Measurements from ENCODE around the gene AMOTL2. TPM values are rescaled to one million over a fixed set of nuclear protein-coding genes. Genes with fewer than 3 reads are reported as not detected.

Gene AMOTL2
- polyA plus RNA-seq, 1 of the 3 experiments (the other 2 are of a cell fraction): 185 TPM

DNA sequence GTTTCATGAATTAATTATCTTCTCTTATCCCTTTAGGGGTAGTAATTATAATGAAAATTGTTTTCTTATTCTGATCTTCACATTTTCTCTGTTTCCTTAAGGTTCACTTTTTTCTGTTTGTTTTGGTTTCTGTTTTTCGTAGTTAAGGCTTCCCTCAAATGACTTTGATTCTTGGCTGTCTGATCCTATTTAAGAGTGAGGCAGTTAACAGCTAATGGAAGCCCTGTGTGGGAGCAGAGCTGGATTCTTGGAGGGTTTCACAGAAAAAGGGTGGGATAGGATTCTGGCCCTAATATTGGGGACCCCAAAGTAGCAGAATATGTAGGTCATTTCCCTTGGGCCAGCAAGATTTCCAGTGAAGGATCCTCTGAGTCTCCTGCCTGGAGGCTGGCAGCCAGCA, 6.8 kb upstream of the AMOTL2 start:
- Histone ChIP-seq H3K9ac (no peak overlapping the region), H3K4me3 (ENCODE audit: low read depth in 2 of 2, low read length in 1 of 2) (no peak overlapping the region), H3K27me3 (ENCODE audit: insufficient read depth) (no peaks in the 10 kb centered on the region), H3K4me1 (ENCODE audit: control insufficient read depth in 1 of 2, insufficient read depth in 2 of 2, low read depth in 1 of 2, low read length in 1 of 2) (no peaks in the 10 kb centered on the region), H3K36me3 (replicated peaks in 1 of 2; ENCODE audit: control insufficient read depth in 1 of 2, insufficient read depth in 2 of 2, low read length in 1 of 2) (no peaks in the 10 kb centered on the region), H2AFZ (ENCODE audit: low read depth) (no peak overlapping the region), H4K20me1 (ENCODE audit: insufficient read depth) (no peaks in the 10 kb centered on the region), H3K9me3 (no peaks in the 10 kb centered on the region), H3K9me2 (no peaks in the 10 kb centered on the region), H3K79me2 (ENCODE audit: insufficient read depth) (no peaks in the 10 kb centered on the region), H3K27ac (ENCODE audit: low read depth in 2 of 2, low read length in 1 of 2) (no peak overlapping the region), H3K4me2 (no peak overlapping the region), H3F3A (replicated peaks; ENCODE audit: insufficient read depth) (no peaks in the 10 kb centered on the region)
- ChIA-PET POLR2A (no interaction called here), CTCF (interaction anchor here (1.0 kb wide), 1 partner anchor 93 kb away, joined by 3 read pairs; no protein-coding TSS in a partner anchor)
- WGBS (ENCODE audit: low lambda C conversion rate): 68% methylated on average over 1 of the region's 1 CpG
- TF ChIP-seq MXI1 (IDR thresholded peaks at IDR 0.05; ENCODE audit: low read depth, low read length) (no peak), NFIC (IDR thresholded peaks at IDR 0.05; ENCODE audit: borderline replicate concordance) (no peak), EP300 (IDR thresholded peaks at IDR 0.05; ENCODE audit: borderline replicate concordance in 1 of 2, low read depth in 1 of 2, low read length in 1 of 2) (no peak), TCF12 (IDR thresholded peaks at IDR 0.05) (no peak), FOXM1 (IDR thresholded peaks at IDR 0.05; ENCODE audit: low read depth) (no peak), RAD21 (IDR thresholded peaks at IDR 0.05; ENCODE audit: low read length) (no peak), NRF1 (IDR thresholded peaks at IDR 0.05; ENCODE audit: low read depth, low read length) (no peak), JUND (IDR thresholded peaks at IDR 0.05) (no peak), ZBTB33 (IDR thresholded peaks at IDR 0.05; ENCODE audit: borderline replicate concordance, low read depth) (no peak), IRF3 (IDR thresholded peaks at IDR 0.05; ENCODE audit: low read depth, low read length) (no peak), REST (IDR thresholded peaks at IDR 0.05; ENCODE audit: low read depth, low read length) (no peak), YY1 (IDR thresholded peaks at IDR 0.05; ENCODE audit: low read depth) (no peak), MAX (IDR thresholded peaks at IDR 0.05; ENCODE audit: low read depth) (no peak), SMC3 (IDR thresholded peaks at IDR 0.05; ENCODE audit: low read depth, low read length) (no peak), SIN3A (IDR thresholded peaks at IDR 0.05; ENCODE audit: borderline replicate concordance, low read depth, low read length) (no peak)
- DNase-seq: no peak

All from SK-N-SH (cell line).